Tibial artery (tissue), 4 donors: Measurements from ENCODE around the gene TRAF4.

Experiments used
- DNase-seq, 2 donors: peaks; one replicate each; pipeline ENCODE4 v3.0.0-alpha.2; 2019
- H3K27ac ChIP-seq, 2 donors: fragments of 200-600 bp; sonication (generic) in 1 of 2; 1 replicate in 1 of 2; 2 replicates in 1 of 2; pipeline ENCODE4 v1.5.1; 2018 to 2019; ENCODE audit warnings: mild to moderate bottlenecking in 1 of 2
- H3K27me3 ChIP-seq, 2 donors: fragments of 200-600 bp; sonication (generic) in 1 of 2; one replicate each; pipeline versions ENCODE4 v1.5.1 to v1.6.0; 2016 to 2019
- H3K36me3 ChIP-seq, 3 donors: fragments of 200-600 bp; sonication (generic) in 2 of 3; one replicate each; pipeline ENCODE4 v1.5.1; 2016 to 2019; ENCODE audit warnings: mild to moderate bottlenecking in 2 of 3
- H3K4me1 ChIP-seq, 4 donors: fragments of 200-600 bp; sonication (generic) in 2 of 4; 1 replicate in 3 of 4; 2 replicates in 1 of 4; pipeline ENCODE4 v1.5.1; 2016 to 2019
- H3K4me3 ChIP-seq, 2 donors: fragments of 200-600 bp; sonication (generic) in 1 of 2; 1 replicate in 1 of 2; 2 replicates in 1 of 2; pipeline ENCODE4 v1.5.1; 2018 to 2019; ENCODE audit warnings: mild to moderate bottlenecking in 2 of 2
- H3K9me3 ChIP-seq, 3 donors: fragments of 200-600 bp; sonication (generic) in 1 of 3; one replicate each; pipeline ENCODE4 v1.5.1; 2016 to 2019
- intact Hi-C: fragments of 100-400 bp; cut with DNase I; formaldehyde crosslinking; loops from one replicate; pipeline ENCODE4 v1.15.0; 2023; ENCODE audit warnings: low total_unique reads
- TF ChIP-seq, protein P1 (sequence below), 2 experiments: fragments of 200-600 bp in 1 of 2; fragments of 450-650 bp in 1 of 2; IDR thresholded peaks; one replicate each; pipeline ENCODE4 v1.5.1; 2017 to 2019; ENCODE audit warnings: antibody characterized with exemption in 2 of 2, mild to moderate bottlenecking in 1 of 2, moderate library complexity in 1 of 2

TRAF4 gene

GRCh38 chr17:28725660-28726225 is 18.1 kb upstream of the TRAF4 start:
- peaks cover 4 to 55% (median 35%) of the 10 kb centered on the region in 4 donors for H3K4me1 ChIP-seq
- intact Hi-C loops = loop anchor here (5.0 kb wide), 1 partner anchor 172 kb away; the partner anchor contains the start of gene FLOT2
- peak overlapping the region; percentile 90 to 99 for H3K27ac ChIP-seq
- TF ChIP-seq, protein P1, sequence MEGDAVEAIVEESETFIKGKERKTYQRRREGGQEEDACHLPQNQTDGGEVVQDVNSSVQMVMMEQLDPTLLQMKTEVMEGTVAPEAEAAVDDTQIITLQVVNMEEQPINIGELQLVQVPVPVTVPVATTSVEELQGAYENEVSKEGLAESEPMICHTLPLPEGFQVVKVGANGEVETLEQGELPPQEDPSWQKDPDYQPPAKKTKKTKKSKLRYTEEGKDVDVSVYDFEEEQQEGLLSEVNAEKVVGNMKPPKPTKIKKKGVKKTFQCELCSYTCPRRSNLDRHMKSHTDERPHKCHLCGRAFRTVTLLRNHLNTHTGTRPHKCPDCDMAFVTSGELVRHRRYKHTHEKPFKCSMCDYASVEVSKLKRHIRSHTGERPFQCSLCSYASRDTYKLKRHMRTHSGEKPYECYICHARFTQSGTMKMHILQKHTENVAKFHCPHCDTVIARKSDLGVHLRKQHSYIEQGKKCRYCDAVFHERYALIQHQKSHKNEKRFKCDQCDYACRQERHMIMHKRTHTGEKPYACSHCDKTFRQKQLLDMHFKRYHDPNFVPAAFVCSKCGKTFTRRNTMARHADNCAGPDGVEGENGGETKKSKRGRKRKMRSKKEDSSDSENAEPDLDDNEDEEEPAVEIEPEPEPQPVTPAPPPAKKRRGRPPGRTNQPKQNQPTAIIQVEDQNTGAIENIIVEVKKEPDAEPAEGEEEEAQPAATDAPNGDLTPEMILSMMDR (IDR thresholded peaks at IDR 0.05) = peak in 1 of 2 experiments; percentile 9
- DNase-seq = peak; percentile 62 to 84
- H3K4me3 ChIP-seq = peak overlapping the region; percentile 65 to 91
- H3K36me3 ChIP-seq = peaks cover 36 to 37% (median 37%) of the 10 kb centered on the region in 3 donors
- no peaks in the 10 kb centered on the region for H3K27me3 ChIP-seq
- H3K9me3 ChIP-seq = no peaks in the 10 kb centered on the region

- H3K27me3 ChIP-seq = no peaks in the 10 kb centered on the region
- H3K9me3 ChIP-seq = no peaks in the 10 kb centered on the region
- H3K4me3 ChIP-seq = peak within 1 kb of the TSS; percentile 65 to 91
- H3K27ac ChIP-seq = peak within 1 kb of the TSS; percentile 90 to 99
- peaks cover 32 to 34% (median 34%) of the 10 kb centered on the region in 3 donors for H3K36me3 ChIP-seq
- peak; percentile 56 to 84 for DNase-seq
- TF ChIP-seq, protein P1 (IDR thresholded peaks at IDR 0.05) = no peak
- intact Hi-C loops = loop anchor here (5.0 kb wide), 1 partner anchor 171 kb away; the partner anchor contains the start of gene FLOT2
- H3K4me1 ChIP-seq = peaks cover 4 to 50% (median 30%) of the 10 kb centered on the region in 4 donors
Observed at GRCh38 chr17:28726226-28726626, 17.6 kb upstream of the TRAF4 start, which contains the start of gene TLCD1. TSS of gene TLCD1 (minus strand) at chr17:28726233. CDS start at chr17:28726097, 136 bp downstream.

DNA sequence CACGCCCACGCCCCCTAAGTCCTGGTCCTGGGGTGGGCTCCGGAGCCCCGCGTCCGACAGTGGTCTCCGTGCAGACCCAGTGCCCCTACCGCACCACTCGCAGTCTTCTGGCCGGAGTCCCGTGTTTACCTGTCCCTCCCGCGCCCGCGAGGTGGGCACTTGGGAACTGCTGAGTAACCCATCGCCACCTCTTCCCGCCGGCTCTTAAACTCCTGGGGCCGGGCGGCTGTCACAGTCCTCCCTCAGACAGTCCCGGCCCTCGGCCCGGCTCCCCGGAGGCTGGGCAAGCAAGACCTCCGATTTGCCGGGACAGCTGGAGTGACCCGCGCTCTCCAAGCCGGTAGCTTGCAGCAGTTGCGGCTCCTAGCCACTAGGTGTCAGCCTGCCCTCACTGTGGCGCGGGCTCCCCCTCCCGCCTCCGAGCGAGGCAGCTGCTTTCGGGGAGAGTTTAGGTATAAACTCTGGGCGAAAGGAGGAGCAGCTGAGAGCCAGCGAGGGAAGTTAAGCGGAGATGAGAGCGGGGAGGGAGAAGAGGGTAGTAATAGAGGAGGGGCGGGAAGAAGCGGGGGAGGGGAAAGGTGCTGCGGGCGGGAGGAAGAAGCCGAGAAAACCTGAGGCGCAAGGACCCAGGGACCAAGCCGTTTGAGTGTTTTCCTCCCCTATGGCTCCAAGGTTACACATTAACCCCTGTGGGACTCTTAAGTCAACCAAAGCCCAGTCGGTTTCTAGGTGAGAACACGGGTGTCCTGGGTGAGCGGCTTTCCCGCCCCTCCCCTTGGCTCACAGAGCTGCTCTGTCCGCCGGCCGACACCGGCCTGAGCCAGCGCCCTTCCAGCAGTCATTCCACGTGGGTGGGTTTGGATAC is 17.0 kb upstream of the TRAF4 start:
- intact Hi-C loops = loop anchor here (1.0 to 5.0 kb wide), 2 partner anchors 21 to 170 kb away; partner anchors contain the start of gene FLOT2
- H3K36me3 ChIP-seq = peaks cover 27 to 29% (median 27%) of the 10 kb centered on the region in 3 donors

DNA sequence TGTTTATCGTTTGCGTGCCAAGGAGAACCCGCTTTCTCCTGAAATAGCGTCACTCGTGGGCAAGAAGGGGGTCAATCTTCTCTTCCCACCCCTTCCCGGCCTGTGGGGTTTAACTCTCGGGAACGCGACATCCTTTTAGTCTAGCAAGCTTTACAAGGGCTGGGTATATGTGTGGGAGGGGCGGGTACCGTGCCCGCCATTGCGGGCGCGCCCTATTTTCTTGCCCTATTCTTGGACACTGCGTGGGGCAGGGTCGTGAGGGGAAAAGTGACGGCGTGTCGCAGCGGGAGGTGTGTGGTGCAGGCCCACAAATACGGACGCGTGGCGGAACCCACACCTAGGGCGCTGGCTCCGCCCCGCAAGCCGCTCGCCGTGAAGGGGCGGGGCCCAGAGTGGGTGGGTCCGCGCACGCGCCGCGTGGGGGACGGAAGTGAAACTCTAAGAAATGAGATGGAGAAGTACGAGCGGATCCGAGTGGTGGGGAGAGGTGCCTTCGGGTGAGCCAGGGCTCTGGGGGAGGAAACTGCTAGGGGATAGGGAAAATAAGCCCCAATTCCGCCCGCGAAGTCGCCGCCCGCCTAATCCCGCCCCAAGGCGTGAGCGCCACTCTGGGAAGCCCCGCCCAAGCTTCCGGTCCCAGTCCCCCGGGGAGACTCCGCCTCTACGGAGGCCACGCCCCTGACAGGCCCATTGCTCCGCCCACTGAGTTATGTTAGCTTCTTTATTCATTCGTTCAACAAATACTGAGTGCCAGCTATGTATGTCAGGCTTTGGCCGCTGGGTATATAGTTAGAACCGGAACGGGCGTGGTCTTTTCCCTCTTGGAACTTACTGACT is 15.2 kb upstream of the TRAF4 start, which contains the start of gene NEK8:
Gene NEK8, plus strand, starts transcription at position 425 of the 837 bp plus-strand sequence. Its CDS starts 26 bp downstream, at position 451.
- TF ChIP-seq, protein P1 (IDR thresholded peaks at IDR 0.05) = peak in 1 of 2 experiments; percentile 17
- Histone ChIP-seq H3K9me3 (no peaks in the 10 kb centered on the region), H3K36me3 (peaks cover 9 to 11% (median 10%) of the 10 kb centered on the region in 3 donors), H3K4me3 (peak within 1 kb of the TSS; percentile 65 to 91), H3K27me3 (no peaks in the 10 kb centered on the region), H3K27ac (peak within 1 kb of the TSS; percentile 90 to 99), H3K4me1 (peaks cover 4 to 32% (median 19%) of the 10 kb centered on the region in 4 donors)
- intact Hi-C loops = loop anchor here (2.0 to 5.0 kb wide), 2 partner anchors 14 to 169 kb away; partner anchors contain the start of gene FLOT2
- DNase-seq = peak; percentile 96 to 97

More for the DNA sequence above, 17.0 kb upstream of the TRAF4 start:
- no peaks in the 10 kb centered on the region for H3K9me3 ChIP-seq
- peak; percentile 95 to 96 for DNase-seq
- H3K27me3 ChIP-seq = no peaks in the 10 kb centered on the region
- peak overlapping the region; percentile 90 to 99 for H3K27ac ChIP-seq
- H3K4me1 ChIP-seq = peaks cover 4 to 44% (median 24%) of the 10 kb centered on the region in 4 donors
- peak overlapping the region; percentile 65 to 91 for H3K4me3 ChIP-seq
- TF ChIP-seq, protein P1 (IDR thresholded peaks at IDR 0.05) = peak; percentile 99 to 100
